DLD1 (cell line): ENCODE data around the gene CLCN2.

ENCODE experiments used
- in situ Hi-C: cut with HindIII; loops from 2 replicates; pipeline ENCODE4 v1.10.0; 2017; ENCODE audit warnings: low sequenced_read_pairs

The CLCN2 gene

DNA sequence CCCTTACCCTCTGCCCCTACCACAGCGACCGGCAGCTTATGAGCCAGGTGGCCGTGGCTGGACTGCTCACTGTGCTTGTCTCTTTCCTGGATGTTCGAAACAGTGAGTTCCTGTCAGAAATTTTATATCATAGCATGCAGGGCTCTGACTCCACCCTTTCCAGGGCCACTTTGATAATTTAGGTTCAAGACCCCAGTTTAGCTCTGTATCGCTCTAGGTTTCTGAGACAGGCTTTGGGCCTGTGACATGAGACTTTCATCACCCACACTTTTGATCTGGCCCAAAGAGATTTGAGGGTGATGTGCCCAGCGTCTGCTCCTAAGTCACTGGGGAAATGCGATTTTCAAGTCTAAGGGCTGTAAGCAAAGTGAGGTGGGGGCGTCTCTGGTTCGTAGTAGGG, 53.5 kb downstream of the CLCN2 start:
- in situ Hi-C loops: no loop called here

DNA sequence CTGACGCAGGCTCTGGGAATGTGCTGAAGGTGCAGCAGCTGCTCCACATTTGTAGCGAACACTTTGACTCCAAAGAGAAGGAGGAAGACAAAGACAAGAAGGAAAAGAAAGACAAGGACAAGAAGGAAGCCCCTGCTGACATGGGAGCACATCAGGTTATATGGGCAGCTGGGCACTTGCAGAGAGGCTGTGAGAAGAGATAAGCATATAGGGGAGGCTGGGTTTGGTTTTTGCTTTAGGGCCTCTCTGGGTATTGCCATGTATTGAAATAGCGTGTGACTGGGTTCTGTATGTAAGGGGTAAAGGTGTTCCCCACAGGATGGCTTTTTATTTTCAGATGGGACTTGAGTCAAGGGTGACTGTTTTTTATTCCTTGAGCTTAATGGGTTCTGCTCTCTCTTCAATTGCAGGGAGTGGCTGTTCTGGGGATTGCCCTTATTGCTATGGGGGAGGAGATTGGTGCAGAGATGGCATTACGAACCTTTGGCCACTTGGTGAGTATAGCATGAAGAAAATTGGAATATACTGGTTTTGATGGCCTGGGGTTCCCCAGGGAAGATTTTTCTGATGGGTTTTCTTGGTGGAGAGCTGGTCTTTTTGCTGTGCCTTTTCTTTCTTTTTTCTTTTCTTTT, 54.9 kb downstream of the CLCN2 start:
- in situ Hi-C loops: no loop called here

DNA sequence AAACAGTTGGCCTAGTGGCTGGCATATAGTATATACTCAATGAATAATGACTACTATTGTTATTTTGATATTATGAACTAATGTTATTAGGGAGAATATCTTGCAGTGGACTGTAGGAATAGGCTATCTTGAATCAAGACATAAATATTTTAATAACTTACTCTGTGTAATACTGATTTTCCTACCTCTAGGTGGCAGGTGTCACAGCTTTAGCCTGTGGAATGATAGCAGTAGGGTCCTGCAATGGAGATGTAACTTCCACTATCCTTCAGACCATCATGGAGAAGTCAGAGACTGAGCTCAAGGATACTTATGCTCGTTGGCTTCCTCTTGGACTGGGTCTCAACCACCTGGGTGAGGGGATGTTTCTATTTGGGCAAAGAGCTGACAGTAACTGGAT, 55.8 kb downstream of the CLCN2 start:
- in situ Hi-C loops: no loop called here

DNA sequence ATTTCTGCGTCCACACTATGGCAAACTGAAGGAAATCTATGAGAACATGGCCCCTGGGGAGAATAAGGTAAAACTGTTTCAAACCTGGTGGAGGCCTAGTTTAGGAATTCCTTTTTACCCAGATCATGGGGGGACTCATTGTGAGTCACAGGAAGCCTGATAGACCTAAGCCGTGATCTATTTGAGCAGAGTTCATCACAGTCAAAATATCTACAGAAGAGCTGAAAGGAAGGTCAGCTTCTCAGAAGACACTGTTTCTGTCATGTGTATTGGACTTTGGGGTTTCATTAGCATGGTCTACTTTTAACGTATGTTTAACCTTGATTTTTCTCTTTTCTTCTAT, 61.1 kb downstream of the CLCN2 start:
- in situ Hi-C loops: no loop called here

DNA sequence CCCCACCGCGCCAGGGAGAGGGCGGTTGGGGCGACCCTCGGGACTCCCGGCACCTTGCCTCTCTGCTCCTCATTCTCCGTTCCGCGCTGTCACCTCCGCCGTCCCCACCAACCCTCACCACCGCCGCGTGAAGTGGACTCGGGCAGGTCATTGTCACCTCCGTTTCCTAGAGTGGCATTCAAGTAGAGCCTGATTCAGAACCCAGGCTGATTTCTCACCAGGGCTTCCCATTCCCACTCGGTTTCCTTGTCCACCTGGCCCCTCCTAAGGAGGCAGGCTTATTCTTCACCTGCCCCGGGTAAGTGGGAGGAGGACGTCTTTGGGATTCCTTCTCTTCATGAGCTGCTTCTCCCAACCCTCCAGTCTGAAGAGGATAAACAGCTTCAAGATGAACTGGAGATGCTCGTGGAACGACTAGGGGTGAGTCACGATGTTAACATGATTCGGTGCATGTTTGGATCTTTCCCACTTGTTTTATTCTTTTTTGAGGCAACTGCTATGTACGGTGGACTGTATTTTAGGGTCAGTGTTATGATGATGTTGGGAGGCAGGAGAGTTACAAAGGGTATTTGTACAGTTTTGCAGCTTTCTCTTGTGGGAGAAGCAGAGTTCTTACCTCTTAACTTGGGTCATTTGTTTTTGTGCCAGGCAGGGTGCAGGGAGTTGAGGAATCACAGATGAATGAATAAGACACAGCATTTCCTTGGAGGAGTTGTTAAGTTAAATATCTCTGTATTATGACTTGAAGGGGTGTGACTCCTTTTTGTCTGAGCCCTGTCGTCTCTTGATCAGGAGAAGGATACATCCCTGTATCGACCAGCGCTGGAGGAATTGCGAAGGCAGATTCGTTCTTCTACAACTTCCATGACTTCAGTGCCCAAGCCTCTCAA, 61.7 kb downstream of the CLCN2 start:
- in situ Hi-C loops: no loop called here

DNA sequence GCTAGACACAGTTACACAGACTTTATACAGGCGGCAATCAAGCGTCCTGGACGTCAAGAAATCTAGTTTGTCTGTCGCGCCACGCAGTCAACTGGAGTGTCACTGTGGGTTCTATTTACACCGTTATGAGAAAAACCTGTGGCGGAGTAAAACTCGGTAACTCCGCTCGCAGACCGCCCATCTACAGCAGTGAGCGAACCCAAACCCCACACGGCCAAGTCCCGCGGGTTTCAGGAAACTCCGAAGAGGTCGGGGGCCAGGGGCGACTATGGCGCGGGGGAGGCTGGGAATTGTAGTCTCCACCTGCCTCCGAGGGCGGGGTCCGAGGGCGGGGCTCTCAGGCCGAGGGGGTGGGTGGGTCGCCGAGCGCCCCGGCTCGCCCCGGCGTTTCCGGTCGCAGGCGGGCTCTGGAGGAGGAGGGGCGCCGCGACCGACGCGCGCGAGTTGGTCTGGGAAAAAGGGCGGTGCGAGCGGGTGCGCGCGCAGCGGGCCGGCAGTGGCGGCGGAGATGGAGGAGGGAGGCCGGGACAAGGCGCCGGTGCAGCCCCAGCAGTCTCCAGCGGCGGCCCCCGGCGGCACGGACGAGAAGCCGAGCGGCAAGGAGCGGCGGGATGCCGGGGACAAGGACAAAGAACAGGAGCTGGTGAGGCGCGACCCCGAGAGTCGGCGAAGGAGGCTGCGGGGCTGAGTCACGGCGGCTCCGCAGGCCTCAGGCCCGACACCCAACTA, 62.5 kb downstream of the CLCN2 start, which contains the start of gene PSMD2:
TSS of gene PSMD2 (plus strand) at position 483 of the 729 bp plus-strand sequence. CDS start at position 509, 26 bp downstream.
- in situ Hi-C loops: no loop called here

DNA sequence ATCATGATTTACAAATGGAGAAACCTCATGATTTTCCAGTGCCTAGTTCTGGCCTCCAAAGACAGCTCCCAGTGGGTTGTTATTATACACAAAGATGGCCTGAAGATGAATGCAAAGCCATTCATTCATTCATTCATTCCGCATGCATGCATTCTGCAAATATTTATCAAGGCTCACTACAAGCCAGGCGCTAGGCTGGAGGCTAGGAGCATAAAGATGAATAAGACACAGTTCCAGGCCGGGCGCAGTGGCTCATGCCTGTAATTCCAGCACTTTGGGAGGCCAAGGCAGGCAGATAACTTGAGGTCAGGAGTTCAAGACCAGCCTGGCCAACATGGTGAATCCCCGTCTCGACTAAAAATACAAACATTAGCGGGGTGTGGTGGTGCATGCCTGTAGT, 64.8 kb downstream of the CLCN2 start:
- in situ Hi-C loops: no loop called here
